Activated T-helper 17 cell treated with anti-CD3 and anti-CD28 coated beads, Interleukin-2, amount 50 U/mL, for 72 hours (primary cell): ENCODE results near the gene MAP1S. TPM values are rescaled to one million over a fixed set of nuclear protein-coding genes. Genes with fewer than 3 reads are reported as not detected.
A peak's percentile ranks its signal among the peaks of the same experiment; 100 is the strongest.

Experiments
- ATAC-seq: fragments of 150-1000 bp; cut with Tn5 transposase; replicated peaks from 2 replicates; pipeline ENCODE4 v1.10.0; 2021; ENCODE audit warnings: mild to moderate bottlenecking, moderate library complexity
- H3K27ac Mint-ChIP-seq: one replicate; pipeline ENCODE4 v1.8.0; 2022; ENCODE audit warnings: mixed read lengths
- H3K27me3 Mint-ChIP-seq: one replicate; pipeline ENCODE4 v1.8.0; 2022; ENCODE audit warnings: mixed read lengths
- H3K36me3 Mint-ChIP-seq: one replicate; pipeline ENCODE4 v1.8.0; 2022; ENCODE audit warnings: low read depth, mild to moderate bottlenecking, mixed read lengths
- H3K4me1 Mint-ChIP-seq: one replicate; pipeline ENCODE4 v1.8.0; 2022; ENCODE audit warnings: mixed read lengths
- H3K4me3 Mint-ChIP-seq: one replicate; pipeline ENCODE4 v1.8.0; 2022; ENCODE audit warnings: mild to moderate bottlenecking, mixed read lengths
- H3K9me3 Mint-ChIP-seq: one replicate; pipeline ENCODE4 v1.8.0; 2022; ENCODE audit warnings: mixed read lengths
- total RNA-seq, 2 donors: library from RNA; stranded (reverse); gene quantifications; one replicate each; pipeline ENCODE4 v1.2.3, GENCODE V29; 2022

The MAP1S gene
- total RNA-seq, 2 donors from 2014 or later, result 74.0 to 83.7 TPM

DNA sequence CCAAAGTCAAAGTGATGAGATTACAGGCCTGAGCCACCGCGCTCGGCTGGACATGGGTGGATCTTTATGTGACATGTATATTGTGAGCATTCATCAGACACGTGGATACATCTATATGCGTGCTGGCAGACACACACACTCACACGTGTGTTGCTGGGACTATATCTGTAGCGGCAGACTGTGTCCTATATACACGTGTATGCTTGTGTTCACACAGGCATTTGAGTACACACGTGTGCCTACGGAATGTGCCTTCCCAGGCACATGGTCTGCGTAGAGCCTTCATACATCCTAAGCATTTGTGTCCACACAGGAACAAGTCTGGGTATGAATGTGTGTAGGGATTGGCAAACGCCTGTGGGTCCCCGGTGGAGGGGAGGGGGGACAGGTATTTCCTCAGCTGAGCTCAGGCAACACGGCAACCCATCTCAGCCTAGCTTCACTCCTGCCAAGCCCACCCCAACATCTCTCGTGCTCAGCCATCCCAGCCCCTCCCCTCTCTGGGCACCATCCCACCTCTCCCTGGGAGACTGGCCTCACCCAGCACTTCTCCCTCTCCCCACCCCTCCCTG, 33.7 kb upstream of the MAP1S start:
- Mint-ChIP-seq H3K4me1 (peaks cover 10% of the 10 kb centered on the region), H3K9me3 (no peaks in the 10 kb centered on the region), H3K36me3 (no peaks in the 10 kb centered on the region), H3K4me3 (no peak overlapping the region), H3K27ac (no peak overlapping the region), H3K27me3 (peaks cover 48% of the 10 kb centered on the region)
- no peak for ATAC-seq

DNA sequence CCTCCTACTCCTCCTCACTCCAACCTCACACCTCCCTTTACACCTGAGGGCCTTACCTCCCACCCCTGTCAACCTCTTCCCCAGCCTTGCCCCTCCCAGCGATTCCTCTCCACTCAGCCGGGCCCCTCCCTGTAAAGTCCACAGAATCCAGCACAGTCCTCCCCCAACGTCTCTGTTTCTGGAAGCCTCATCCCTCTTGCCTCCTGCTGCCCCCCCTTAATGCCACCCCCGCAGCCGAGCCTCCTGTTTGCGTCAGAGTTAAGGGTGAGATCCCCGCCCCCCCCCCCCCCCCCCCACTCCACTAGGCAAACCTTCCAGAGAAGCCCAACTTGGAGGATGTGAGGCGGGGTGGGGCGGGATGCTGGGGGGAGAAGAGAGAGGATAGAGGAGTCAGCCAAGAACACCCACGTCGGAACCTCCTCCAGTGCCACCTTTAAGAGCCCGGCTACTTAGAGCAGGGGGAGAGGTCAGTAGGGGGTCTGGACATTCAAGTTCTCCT, 33.2 kb upstream of the MAP1S start:
- Mint-ChIP-seq H3K9me3 (no peaks in the 10 kb centered on the region), H3K4me1 (peaks cover 10% of the 10 kb centered on the region), H3K27ac (no peak overlapping the region), H3K27me3 (peaks cover 50% of the 10 kb centered on the region), H3K4me3 (no peak overlapping the region), H3K36me3 (no peaks in the 10 kb centered on the region)
- no peak for ATAC-seq

GRCh38 chr19:17686592-17687024, 32.7 kb upstream of the MAP1S start:
- no peak for ATAC-seq
- Mint-ChIP-seq H3K4me1 (peaks cover 10% of the 10 kb centered on the region), H3K4me3 (no peak overlapping the region), H3K27ac (no peak overlapping the region), H3K9me3 (no peaks in the 10 kb centered on the region), H3K27me3 (peaks cover 46% of the 10 kb centered on the region), H3K36me3 (no peaks in the 10 kb centered on the region)

DNA sequence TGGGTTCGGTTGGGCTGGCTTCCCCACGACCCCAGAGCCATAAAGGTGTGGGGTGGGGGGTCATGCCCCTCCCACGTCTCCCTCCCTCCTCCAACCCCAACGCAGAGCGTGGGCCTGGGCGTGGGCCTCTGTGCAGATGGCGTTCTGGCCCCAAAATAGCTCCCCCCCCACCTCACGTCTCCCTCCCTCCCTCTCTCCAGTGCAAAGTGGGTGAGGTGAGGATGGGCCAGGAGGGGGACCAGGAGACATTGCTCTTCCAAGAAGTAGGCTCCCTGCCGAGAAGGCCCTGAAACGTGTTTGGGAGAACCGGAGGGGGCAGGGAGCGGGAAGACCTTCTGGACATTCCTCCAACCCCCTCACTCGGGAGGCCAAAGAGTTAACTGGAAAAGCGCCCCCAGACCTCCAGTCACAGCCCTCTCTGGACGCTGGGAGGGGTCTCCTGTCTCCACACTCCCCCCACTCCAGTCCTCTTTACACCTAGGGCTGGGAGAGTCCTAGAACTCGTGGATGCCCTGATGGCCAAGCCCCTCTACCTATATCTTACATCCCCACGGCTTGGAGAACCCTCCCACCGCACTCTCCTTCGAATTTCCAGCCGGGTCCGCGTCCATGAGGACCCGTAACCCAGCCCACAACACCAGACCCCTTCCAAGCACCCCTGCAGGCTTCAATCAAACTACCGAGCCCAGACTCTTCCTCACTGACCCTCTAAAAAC, 32.0 kb upstream of the MAP1S start:
- Mint-ChIP-seq H3K27me3 (peaks cover 44% of the 10 kb centered on the region), H3K4me3 (peak overlapping the region; percentile 37), H3K36me3 (no peaks in the 10 kb centered on the region), H3K4me1 (peaks cover 10% of the 10 kb centered on the region), H3K9me3 (no peaks in the 10 kb centered on the region), H3K27ac (no peak overlapping the region)
- ATAC-seq, result no peak

DNA sequence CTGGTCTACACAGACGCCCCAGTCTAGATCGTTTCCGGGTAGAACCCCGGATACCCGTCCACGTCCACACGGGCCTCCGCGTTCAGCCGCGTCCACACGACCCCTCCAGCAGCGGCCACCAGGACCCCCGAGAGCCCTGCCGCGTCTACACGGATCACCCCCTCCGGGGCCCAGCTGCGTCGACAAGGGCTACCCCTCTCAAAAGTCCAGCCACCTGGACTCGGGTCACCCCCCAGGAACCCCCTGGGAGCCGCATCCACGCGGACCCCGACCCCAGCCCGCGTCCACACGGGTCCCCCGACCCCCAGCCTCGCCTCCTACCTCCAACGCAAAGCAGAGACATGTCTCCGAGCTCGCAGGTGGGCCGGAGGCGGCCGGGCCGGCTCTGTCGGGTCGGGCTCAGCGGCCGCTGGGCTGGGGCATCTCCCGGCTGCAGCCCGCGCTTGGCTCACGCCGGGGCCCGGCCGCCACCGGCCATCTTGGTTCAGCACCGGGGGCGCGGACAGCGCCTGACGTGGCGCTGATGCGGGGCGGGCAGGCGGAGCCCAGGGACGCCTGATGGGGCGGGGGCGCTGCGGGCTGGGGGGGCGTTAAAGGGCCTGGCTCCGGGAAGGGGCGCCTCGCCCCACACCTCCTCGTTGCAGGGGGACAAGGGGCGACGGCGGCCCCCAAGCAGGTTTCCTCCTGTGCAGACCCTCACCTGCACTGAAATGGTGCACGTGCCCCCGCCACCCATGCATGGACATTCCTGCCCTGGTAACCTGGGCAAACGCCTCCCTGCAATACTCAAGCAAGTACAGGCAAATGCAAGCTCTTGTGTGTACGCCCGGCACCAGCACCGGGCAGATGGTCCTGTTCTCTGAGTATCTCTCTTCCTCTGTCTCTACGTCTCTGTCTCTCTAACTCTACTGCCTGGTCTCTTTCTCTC, 31.2 kb upstream of the MAP1S start, which contains the start of gene UNC13A:
Gene UNC13A, minus strand, starts transcription at position 498 of the 928 bp plus-strand sequence. Its CDS starts 155 bp downstream, at position 343.
- no peak within 1 kb of the TSS for H3K27ac Mint-ChIP-seq
- ATAC-seq, result peak; percentile 52
- peaks cover 38% of the 10 kb centered on the region for H3K27me3 Mint-ChIP-seq
- no peaks in the 10 kb centered on the region for H3K9me3 Mint-ChIP-seq
- H3K4me3 Mint-ChIP-seq, result peak within 1 kb of the TSS; percentile 37
- no peaks in the 10 kb centered on the region for H3K36me3 Mint-ChIP-seq
- peaks cover 10% of the 10 kb centered on the region for H3K4me1 Mint-ChIP-seq

DNA sequence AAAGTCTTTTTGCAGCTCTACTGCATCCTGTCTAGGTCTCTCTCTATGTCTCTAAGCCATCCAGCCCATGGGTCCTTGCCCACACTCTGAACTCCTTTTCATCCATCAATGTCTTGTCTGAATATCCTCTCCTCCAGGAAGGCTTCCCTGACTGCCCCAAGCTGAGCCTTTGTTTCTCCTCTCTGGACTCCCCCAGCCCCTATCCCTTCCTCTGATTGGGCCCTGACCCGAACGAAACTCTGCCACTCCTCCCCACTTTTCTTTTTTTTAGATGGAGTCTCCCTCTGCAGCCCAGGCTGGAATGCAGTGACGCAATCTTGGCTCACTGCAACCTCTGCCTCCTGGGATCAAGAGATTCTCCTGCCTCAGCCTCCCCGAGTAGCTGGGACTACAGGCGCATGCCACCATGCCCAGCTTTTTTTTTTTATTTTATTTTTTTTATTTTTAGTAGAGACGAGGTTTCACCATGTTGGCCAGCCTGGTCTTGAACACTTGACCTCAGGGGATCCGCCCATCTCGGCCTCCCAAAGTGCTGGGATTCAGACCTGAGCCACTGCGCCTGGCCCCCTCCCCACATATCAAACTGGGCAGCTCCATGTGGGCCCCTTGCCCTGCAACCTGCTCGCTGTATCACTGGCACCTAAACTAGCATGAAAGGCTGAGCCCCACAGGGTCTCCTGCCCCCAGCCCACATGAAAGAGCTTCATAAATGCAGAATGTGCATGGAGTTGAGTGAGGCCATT, 30.3 kb upstream of the MAP1S start:
- Mint-ChIP-seq H3K27ac (no peak overlapping the region), H3K4me1 (peaks cover 10% of the 10 kb centered on the region), H3K36me3 (no peaks in the 10 kb centered on the region)

DNA sequence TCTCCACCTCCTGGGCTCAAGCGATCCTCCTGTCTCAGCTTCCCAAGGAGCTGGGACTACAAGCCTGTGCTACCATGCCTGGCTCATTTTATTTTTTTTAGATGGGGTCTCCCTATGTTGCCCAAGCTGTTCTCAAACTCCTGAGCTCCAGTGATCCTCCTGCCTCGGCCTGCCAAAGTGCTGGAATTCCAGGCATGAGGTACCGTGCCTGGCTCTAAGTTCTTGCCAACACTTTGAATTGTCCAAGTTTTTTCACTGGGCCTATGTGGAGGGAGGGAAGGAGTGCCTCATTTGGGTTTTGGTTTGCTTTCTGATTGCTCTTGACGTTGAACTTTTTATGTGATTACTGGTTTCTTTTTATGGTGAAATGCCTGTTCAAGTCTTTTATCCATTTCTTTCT, 26.7 kb upstream of the MAP1S start:
- Mint-ChIP-seq H3K27me3 (peaks cover 28% of the 10 kb centered on the region), H3K4me1 (peaks cover 8% of the 10 kb centered on the region), H3K4me3 (no peak overlapping the region), H3K9me3 (no peaks in the 10 kb centered on the region), H3K36me3 (no peaks in the 10 kb centered on the region), H3K27ac (no peak overlapping the region)
- ATAC-seq, result no peak

More for the DNA sequence above, 30.3 kb upstream of the MAP1S start:
- peaks cover 35% of the 10 kb centered on the region for H3K27me3 Mint-ChIP-seq
- no peak for ATAC-seq
- H3K9me3 Mint-ChIP-seq, result no peaks in the 10 kb centered on the region
- H3K4me3 Mint-ChIP-seq, result peak overlapping the region; percentile 3

DNA sequence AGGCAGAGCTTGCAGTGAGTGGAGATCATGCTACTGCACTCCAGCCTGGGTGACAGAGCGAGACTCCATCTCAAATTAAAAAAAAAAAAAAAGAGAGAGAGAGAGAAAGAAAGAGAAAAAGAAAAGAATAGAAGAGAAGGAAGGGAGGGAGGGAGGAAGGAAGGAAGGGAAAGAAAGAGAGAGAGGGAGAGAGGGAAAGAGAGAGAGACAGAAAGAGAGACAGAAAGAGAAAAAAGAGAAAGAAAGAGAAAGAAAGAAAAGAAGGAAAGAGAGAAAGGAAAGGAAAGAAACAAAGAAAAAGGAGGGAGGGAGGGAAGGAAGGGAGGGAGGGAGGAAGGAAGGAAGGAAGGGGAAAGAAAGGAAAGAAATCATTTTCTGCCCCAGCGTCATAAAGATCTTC, 24.1 kb upstream of the MAP1S start:
- no peak for ATAC-seq
- Mint-ChIP-seq H3K9me3 (no peaks in the 10 kb centered on the region), H3K27me3 (peaks cover 29% of the 10 kb centered on the region), H3K4me1 (no peaks in the 10 kb centered on the region), H3K36me3 (no peaks in the 10 kb centered on the region), H3K4me3 (no peak overlapping the region), H3K27ac (no peak overlapping the region)

GRCh38 chr19:17703824-17704463, 15.3 kb upstream of the MAP1S start:
- Mint-ChIP-seq H3K36me3 (no peaks in the 10 kb centered on the region), H3K27me3 (peaks cover 11% of the 10 kb centered on the region), H3K4me3 (no peak overlapping the region), H3K27ac (no peak overlapping the region), H3K9me3 (no peaks in the 10 kb centered on the region), H3K4me1 (no peaks in the 10 kb centered on the region)
- peak; percentile 91 for ATAC-seq

DNA sequence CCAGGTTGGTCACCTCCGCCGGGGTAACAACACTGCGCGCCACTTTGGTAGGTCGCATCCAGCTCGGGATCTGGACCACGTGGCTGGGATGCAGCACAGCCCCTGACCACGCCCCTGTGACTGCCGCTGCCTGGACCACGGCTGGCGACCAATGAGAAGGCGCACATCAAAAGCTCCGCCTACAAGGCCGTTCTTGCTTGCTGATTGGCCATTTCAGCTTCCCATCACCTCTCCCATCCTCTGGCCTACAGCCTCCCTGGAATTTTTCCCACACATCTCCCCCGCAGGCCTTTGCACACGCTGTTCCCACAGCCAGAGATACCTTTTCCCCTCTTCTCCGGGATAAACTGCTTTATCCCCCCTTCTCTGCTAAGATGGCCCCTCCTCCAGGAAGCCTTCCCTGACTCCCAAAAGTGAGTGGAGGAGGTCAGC, 12.5 kb upstream of the MAP1S start:
- Mint-ChIP-seq H3K27me3 (peaks cover 1% of the 10 kb centered on the region), H3K4me1 (no peaks in the 10 kb centered on the region), H3K4me3 (no peak overlapping the region), H3K36me3 (no peaks in the 10 kb centered on the region), H3K27ac (no peak overlapping the region), H3K9me3 (no peaks in the 10 kb centered on the region)
- ATAC-seq, result no peak

GRCh38 chr19:17711851-17712250, 7.4 kb upstream of the MAP1S start:
- ATAC-seq, result no peak
- Mint-ChIP-seq H3K4me1 (no peaks in the 10 kb centered on the region), H3K36me3 (no peaks in the 10 kb centered on the region), H3K4me3 (no peak overlapping the region), H3K27me3 (no peaks in the 10 kb centered on the region), H3K9me3 (no peaks in the 10 kb centered on the region), H3K27ac (no peak overlapping the region)

DNA sequence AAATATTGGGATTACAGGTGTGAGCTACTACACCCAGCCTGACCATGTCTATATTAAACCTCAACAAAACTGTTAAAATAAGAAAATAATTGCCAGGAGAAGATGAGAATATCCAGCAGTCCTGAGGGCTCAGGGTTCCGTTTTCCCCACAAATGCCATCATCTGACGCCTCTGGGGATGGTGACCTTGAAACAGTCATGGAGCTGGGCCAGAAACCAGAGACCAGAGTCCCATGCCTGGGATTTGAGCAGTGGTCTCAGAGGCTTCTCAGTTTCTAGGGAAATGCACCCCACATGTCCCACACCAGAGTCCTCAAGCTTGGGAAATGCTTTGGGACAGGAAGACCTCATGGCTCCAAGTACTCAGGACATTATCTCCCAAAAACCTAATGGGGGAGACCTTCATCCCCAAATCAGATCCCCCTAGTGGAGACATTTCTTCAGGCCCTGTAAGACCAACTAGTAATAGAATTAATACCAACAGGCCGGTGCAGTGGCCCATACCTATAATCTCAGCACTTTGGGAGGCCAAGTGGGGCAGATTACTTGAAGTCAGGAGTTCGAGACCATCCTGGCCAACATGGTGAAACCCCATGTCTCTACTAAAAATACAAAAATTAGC, 2.9 kb upstream of the MAP1S start:
- no peak for ATAC-seq
- Mint-ChIP-seq H3K4me1 (peaks cover 15% of the 10 kb centered on the region), H3K27me3 (no peaks in the 10 kb centered on the region), H3K4me3 (no peak overlapping the region), H3K9me3 (no peaks in the 10 kb centered on the region), H3K27ac (no peak overlapping the region), H3K36me3 (peaks cover 16% of the 10 kb centered on the region)

- Mint-ChIP-seq H3K27ac (peak overlapping the region; percentile 90), H3K4me3 (peak overlapping the region; percentile 92), H3K9me3 (no peaks in the 10 kb centered on the region), H3K36me3 (peaks cover 38% of the 10 kb centered on the region), H3K27me3 (no peaks in the 10 kb centered on the region), H3K4me1 (peaks cover 19% of the 10 kb centered on the region)
- ATAC-seq, result peak; percentile 84
These were observed 732 bp upstream of the MAP1S start for GRCh38 chr19:17718550-17718946.
